Activated T-cell treated with anti-CD3 and anti-CD28 coated beads, Interleukin-2, amount 50 U/mL, for 24 hours (primary cell): Measurements from ENCODE around the gene MYH9.

ENCODE experiments used
- DNase-seq: peaks from one replicate; pipeline ENCODE4 v3.0.0-alpha.2; 2020
- H3K27ac Mint-ChIP-seq: 2 replicates; pipeline ENCODE4 v1.8.0; 2020; ENCODE audit warnings: mild to moderate bottlenecking, mixed read lengths
- H3K27me3 Mint-ChIP-seq: 2 replicates; pipeline ENCODE4 v1.8.0; 2020; ENCODE audit warnings: mixed read lengths
- H3K36me3 Mint-ChIP-seq: 2 replicates; pipeline ENCODE4 v1.8.0; 2020; ENCODE audit warnings: low read depth, mixed read lengths
- H3K4me1 Mint-ChIP-seq: 2 replicates; pipeline ENCODE4 v1.8.0; 2020; ENCODE audit warnings: low read depth, mixed read lengths
- H3K4me3 Mint-ChIP-seq: 2 replicates; pipeline ENCODE4 v1.8.0; 2020; ENCODE audit warnings: mild to moderate bottlenecking, moderate library complexity, mixed read lengths
- H3K9me3 Mint-ChIP-seq: 2 replicates; pipeline ENCODE4 v1.8.0; 2020; ENCODE audit warnings: mixed read lengths

MYH9 gene

DNA sequence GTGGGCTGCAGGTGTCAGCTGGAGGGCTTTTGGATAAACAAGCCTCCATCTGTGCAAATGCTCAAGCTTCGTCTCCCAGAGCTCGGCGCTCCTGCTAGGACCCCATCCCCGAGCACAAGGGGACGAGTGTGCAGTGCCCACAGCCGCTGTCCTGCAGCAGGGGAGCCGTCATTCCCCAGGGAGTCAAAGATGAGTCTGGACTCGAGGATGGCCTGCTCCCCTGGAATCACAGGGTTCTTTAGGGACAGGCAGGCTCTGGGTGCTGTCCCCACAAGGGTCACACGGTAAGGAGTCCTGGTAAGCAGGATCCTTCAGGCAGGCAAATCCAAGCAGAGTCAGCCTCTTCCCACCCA lies 84.7 kb downstream of the MYH9 start:
- H3K27ac Mint-ChIP-seq, result peak overlapping the region; percentile 88
- no peak for DNase-seq
- H3K27me3 Mint-ChIP-seq, result no peaks in the 10 kb centered on the region
- H3K9me3 Mint-ChIP-seq, result no peaks in the 10 kb centered on the region
- H3K4me3 Mint-ChIP-seq, result no peak overlapping the region
- peaks cover 99% of the 10 kb centered on the region for H3K36me3 Mint-ChIP-seq
- peaks cover 11% of the 10 kb centered on the region for H3K4me1 Mint-ChIP-seq

DNA sequence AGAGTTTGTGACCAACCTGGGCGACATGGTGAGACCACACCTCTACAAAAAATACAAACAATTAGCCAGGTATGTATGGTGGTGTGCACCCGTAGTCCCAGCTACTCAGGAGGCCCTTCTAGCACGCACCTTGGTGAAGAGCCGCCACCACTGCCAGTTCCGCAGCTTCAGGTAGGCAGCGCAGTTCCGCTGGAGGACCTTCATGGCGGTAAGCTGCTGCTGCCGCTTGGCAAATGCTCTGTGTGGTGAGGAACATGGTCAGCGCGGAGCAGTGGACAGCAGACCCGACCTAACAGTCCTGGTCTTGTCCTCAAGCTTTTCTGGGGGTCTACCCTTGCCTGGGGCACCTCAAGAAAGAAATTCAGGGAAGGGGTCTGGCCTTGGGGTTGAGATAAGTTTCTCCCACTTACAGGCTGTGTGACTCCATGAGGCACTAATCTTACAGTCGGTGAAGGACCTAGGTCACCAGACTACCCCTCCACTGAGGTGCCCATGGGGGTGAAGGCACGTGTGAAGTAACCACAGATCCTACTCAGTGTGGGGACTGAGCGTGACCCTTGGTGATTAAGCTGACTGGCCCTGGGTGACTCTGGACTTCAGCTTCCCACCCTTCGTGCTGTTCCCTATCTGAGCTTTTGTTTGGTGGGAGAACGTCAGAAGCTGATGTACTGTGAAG lies 85.2 kb downstream of the MYH9 start:
- Mint-ChIP-seq H3K36me3 (peaks cover 100% of the 10 kb centered on the region), H3K27ac (peak overlapping the region; percentile 88), H3K4me1 (peaks cover 11% of the 10 kb centered on the region), H3K27me3 (no peaks in the 10 kb centered on the region), H3K4me3 (no peak overlapping the region), H3K9me3 (no peaks in the 10 kb centered on the region)
- DNase-seq, result no peak

DNA sequence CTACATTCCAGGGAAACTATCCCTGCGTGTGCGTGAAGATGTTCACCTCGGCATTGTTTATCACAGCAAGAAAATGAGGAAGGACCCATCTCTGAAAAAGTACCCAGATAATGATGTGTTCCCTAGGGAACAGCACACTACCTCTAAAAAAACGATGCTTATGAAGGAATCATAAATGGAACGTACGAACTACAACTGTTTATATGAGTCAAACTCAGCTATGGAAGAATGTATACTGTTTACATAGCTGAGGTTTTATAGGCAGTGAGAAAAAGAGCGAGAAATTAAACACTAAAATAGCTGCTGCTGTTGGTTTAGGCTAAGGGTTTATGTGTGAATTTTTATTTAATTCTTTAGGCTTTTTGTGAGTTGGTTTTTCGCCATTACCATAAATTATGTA lies 85.9 kb downstream of the MYH9 start:
- Mint-ChIP-seq H3K36me3 (peaks cover 100% of the 10 kb centered on the region), H3K4me3 (no peak overlapping the region), H3K9me3 (no peaks in the 10 kb centered on the region), H3K27me3 (no peaks in the 10 kb centered on the region), H3K27ac (peak overlapping the region; percentile 88), H3K4me1 (peaks cover 11% of the 10 kb centered on the region)
- no peak for DNase-seq

GRCh38 chr22:36301384-36301828 lies 86.4 kb downstream of the MYH9 start:
- H3K36me3 Mint-ChIP-seq, result peaks cover 100% of the 10 kb centered on the region
- peak overlapping the region; percentile 88 for H3K27ac Mint-ChIP-seq
- H3K27me3 Mint-ChIP-seq, result no peaks in the 10 kb centered on the region

DNA sequence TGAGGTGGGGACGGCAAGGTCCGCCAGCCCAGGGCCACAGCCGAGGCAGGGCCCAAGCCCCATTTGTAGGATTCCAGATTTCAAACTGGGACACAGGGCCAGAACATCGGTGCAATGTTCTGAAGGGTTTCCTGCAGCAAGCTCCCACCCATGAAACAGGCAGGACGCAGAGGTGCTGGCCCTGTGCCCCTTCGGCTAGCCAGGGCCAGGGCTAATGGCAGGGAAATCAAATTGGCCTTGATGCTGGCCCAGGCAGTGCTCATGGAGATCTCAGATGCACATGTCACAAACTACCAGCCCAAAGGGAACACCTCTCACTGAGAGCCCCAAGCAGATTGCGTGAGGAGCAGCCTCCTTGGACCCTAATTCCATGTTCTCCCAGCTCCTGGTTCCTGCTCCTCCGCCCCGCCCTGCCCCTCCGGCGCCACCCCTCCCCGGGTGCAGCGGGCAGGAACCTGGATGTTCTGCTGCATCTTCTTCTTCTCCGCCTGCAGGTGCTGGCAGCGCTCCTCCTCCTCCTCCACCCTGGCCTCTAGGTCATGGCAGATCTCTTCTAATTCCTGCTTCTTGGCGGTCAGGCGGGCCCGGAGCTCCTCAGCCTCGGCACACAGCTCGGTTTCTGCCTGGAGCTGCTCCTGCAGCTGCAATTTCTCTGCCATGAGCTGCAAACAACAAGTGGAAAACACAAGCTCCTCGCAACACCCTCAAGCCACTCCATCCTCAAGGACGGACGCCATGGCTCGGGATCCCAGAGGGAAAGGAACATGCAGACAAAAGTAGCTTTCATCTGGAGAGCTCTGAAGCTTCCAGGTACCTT lies 87.2 kb downstream of the MYH9 start:
- peak overlapping the region; percentile 88 for H3K27ac Mint-ChIP-seq

More at GRCh38 chr22:36301384-36301828, 86.4 kb downstream of the MYH9 start:
- H3K4me1 Mint-ChIP-seq, result peaks cover 11% of the 10 kb centered on the region
- H3K4me3 Mint-ChIP-seq, result no peak overlapping the region
- H3K9me3 Mint-ChIP-seq, result no peaks in the 10 kb centered on the region
- peak; percentile 87 for DNase-seq

GRCh38 chr22:36299911-36300310 lies 87.9 kb downstream of the MYH9 start:
- peak overlapping the region; percentile 88 for H3K27ac Mint-ChIP-seq
- no peaks in the 10 kb centered on the region for H3K27me3 Mint-ChIP-seq
- DNase-seq, result no peak
- no peak overlapping the region for H3K4me3 Mint-ChIP-seq
- H3K36me3 Mint-ChIP-seq, result peaks cover 100% of the 10 kb centered on the region
- no peaks in the 10 kb centered on the region for H3K9me3 Mint-ChIP-seq
- H3K4me1 Mint-ChIP-seq, result peaks cover 11% of the 10 kb centered on the region

More for the DNA sequence above, 87.2 kb downstream of the MYH9 start:
- no peak overlapping the region for H3K4me3 Mint-ChIP-seq
- DNase-seq, result no peak
- H3K36me3 Mint-ChIP-seq, result peaks cover 100% of the 10 kb centered on the region
- peaks cover 11% of the 10 kb centered on the region for H3K4me1 Mint-ChIP-seq
- H3K9me3 Mint-ChIP-seq, result no peaks in the 10 kb centered on the region
- no peaks in the 10 kb centered on the region for H3K27me3 Mint-ChIP-seq

DNA sequence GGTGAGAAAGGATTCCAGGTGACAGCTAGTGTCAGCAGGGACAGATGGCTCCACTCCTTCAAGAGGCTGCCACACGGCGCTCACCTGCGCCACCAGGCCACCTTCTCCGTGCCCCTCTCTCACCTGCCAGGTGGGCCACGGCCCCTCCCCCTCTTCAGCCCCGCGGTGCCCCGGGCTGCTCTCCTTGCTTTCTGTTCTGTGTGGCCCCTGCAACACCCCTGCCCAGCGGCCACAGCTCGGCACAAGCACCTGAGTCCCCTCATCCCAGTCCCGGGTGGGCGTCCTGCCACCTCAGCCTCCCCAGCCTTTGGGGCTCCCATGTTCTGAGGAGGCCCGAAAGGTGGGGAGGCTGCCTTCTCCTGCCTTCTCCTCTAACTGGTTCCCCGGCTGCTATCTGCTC lies 88.5 kb downstream of the MYH9 start:
- no peak overlapping the region for H3K4me3 Mint-ChIP-seq
- DNase-seq, result no peak
- no peaks in the 10 kb centered on the region for H3K9me3 Mint-ChIP-seq
- peaks cover 14% of the 10 kb centered on the region for H3K4me1 Mint-ChIP-seq
- peaks cover 100% of the 10 kb centered on the region for H3K36me3 Mint-ChIP-seq
- peak overlapping the region; percentile 88 for H3K27ac Mint-ChIP-seq
- no peaks in the 10 kb centered on the region for H3K27me3 Mint-ChIP-seq

DNA sequence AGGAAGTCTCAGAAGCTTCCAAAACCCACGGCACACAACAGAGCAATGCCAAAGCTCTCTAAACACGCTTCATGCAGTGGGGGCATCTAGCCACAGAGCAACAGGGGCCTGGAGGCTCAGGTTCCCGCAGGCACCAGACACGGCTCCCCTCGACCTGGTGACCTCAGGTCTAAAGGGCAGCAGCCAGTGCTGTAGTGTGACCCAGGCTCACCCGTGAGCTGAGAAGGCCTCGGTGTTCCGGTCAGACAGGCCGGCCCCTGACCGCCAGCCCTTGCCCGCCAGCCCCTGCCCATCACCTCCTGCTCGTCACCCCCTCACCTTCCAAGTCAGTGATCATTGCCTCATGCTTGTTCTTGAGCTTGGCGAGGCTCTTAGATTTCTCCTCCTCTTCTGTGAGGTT lies 89.2 kb downstream of the MYH9 start:
- Mint-ChIP-seq H3K4me1 (peaks cover 15% of the 10 kb centered on the region), H3K36me3 (peaks cover 100% of the 10 kb centered on the region), H3K27me3 (no peaks in the 10 kb centered on the region), H3K27ac (peak overlapping the region; percentile 88), H3K4me3 (no peak overlapping the region), H3K9me3 (no peaks in the 10 kb centered on the region)
- no peak for DNase-seq

DNA sequence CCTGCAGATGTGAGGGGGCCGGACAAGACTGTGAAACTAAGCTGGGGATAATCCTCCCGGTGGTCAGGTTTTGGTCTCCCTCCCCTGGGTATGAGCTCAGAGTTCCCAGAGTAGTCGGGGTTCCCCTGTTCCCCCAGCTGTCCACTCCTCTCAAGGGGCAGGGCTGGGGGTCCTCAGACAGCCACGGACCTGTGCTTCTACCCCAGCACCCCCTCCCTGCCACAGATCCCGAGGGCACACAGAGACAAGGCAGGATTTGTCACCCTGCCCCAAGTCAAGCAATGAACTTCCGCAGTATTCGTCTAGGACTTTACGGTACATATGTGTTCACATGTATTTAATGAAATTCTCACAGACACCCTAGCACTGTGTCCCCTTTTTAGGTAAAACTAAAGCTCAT lies 89.6 kb downstream of the MYH9 start:
- Mint-ChIP-seq H3K27ac (peak overlapping the region; percentile 74), H3K4me1 (peaks cover 18% of the 10 kb centered on the region), H3K27me3 (no peaks in the 10 kb centered on the region), H3K9me3 (no peaks in the 10 kb centered on the region), H3K4me3 (no peak overlapping the region), H3K36me3 (peaks cover 100% of the 10 kb centered on the region)
- DNase-seq, result no peak

- Mint-ChIP-seq H3K9me3 (no peaks in the 10 kb centered on the region), H3K4me3 (no peak overlapping the region), H3K4me1 (peaks cover 22% of the 10 kb centered on the region), H3K27ac (peak overlapping the region; percentile 74), H3K27me3 (no peaks in the 10 kb centered on the region), H3K36me3 (peaks cover 100% of the 10 kb centered on the region)
- no peak for DNase-seq
Measured at GRCh38 chr22:36297568-36297967, 90.2 kb downstream of the MYH9 start.

GRCh38 chr22:36296690-36297089 lies 91.1 kb downstream of the MYH9 start:
- DNase-seq, result no peak
- H3K9me3 Mint-ChIP-seq, result no peaks in the 10 kb centered on the region
- H3K4me3 Mint-ChIP-seq, result no peak overlapping the region
- H3K4me1 Mint-ChIP-seq, result peaks cover 28% of the 10 kb centered on the region
- H3K27ac Mint-ChIP-seq, result peak overlapping the region; percentile 74
- H3K27me3 Mint-ChIP-seq, result no peaks in the 10 kb centered on the region
- peaks cover 100% of the 10 kb centered on the region for H3K36me3 Mint-ChIP-seq

DNA sequence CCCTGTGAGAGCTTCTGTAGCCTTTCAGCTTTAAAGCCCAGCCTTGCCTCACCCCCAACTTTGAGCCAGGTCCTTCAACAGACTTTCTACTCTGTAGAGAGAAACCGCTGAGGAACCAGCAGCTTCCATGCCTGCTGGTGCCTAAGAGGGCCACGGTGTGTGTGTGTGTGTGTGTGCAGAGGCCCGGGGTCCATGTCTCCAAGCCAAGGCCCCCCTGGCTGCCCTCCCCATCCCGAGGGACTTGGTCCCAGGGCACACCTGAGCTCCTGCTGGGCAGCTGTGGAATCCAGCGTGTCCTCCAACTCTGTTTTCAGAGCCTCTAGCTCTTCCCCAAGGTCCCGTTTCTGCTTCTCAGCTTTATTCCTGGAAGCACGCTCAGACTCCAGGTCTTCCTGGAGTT lies 92.5 kb downstream of the MYH9 start:
- Mint-ChIP-seq H3K27ac (peak overlapping the region; percentile 75), H3K4me1 (peaks cover 30% of the 10 kb centered on the region), H3K9me3 (no peaks in the 10 kb centered on the region), H3K27me3 (no peaks in the 10 kb centered on the region), H3K4me3 (no peak overlapping the region), H3K36me3 (peaks cover 97% of the 10 kb centered on the region)
- DNase-seq, result no peak

DNA sequence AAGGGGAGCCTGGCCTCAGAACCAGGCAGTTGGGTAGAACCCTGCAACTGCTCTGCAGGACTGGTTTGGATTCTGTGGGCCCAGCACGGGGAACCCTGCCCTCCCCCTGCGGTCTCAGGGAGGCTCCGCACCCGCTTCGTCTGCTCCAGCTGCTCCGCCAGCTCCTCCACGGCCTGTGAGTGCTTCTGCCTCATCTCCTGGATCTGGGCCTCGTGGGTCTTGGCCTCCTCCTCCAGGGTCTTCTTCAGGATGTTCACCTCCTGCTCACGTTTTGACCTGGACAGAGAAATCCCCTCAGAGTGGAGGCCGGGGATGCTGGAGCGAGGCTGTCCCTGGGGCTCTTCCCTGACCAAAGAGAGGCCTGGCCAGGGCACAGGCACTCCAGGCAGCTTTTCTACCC lies 93.0 kb downstream of the MYH9 start:
- peaks cover 33% of the 10 kb centered on the region for H3K4me1 Mint-ChIP-seq
- no peak overlapping the region for H3K4me3 Mint-ChIP-seq
- no peak for DNase-seq
- H3K27me3 Mint-ChIP-seq, result no peaks in the 10 kb centered on the region
- peaks cover 96% of the 10 kb centered on the region for H3K36me3 Mint-ChIP-seq
- peak overlapping the region; percentile 75 for H3K27ac Mint-ChIP-seq
- no peaks in the 10 kb centered on the region for H3K9me3 Mint-ChIP-seq

- DNase-seq, result no peak
- H3K27ac Mint-ChIP-seq, result peak overlapping the region; percentile 75
- no peaks in the 10 kb centered on the region for H3K27me3 Mint-ChIP-seq
- H3K4me1 Mint-ChIP-seq, result peaks cover 37% of the 10 kb centered on the region
- no peaks in the 10 kb centered on the region for H3K9me3 Mint-ChIP-seq
- no peak overlapping the region for H3K4me3 Mint-ChIP-seq
- peaks cover 96% of the 10 kb centered on the region for H3K36me3 Mint-ChIP-seq
Measured at GRCh38 chr22:36294293-36294620, 93.5 kb downstream of the MYH9 start.

GRCh38 chr22:36293606-36294292 lies 94.0 kb downstream of the MYH9 start:
- peak overlapping the region; percentile 75 for H3K27ac Mint-ChIP-seq
- H3K4me1 Mint-ChIP-seq, result peaks cover 41% of the 10 kb centered on the region
- H3K27me3 Mint-ChIP-seq, result no peaks in the 10 kb centered on the region
- no peaks in the 10 kb centered on the region for H3K9me3 Mint-ChIP-seq
- H3K36me3 Mint-ChIP-seq, result peaks cover 96% of the 10 kb centered on the region
- DNase-seq, result no peak
- no peak overlapping the region for H3K4me3 Mint-ChIP-seq
